BJ (cell line): ENCODE data around the gene WDR7. TPM values are rescaled to one million over a fixed set of nuclear protein-coding genes. Genes with fewer than 3 reads are reported as not detected.

Experiments used
- CTCF ChIA-PET: fragments of 350-600 bp; formaldehyde crosslinking; extraction: SDS; loops from one replicate; lab custom pipeline; 2021; ENCODE audit warnings: antibody characterized with exemption, inconsistent platforms; lab: Yijun Ruan, JAX
- POLR2A ChIA-PET: fragments of 300-600 bp; sonication (Branson Sonifier 250); formaldehyde crosslinking; extraction: SDS; loops from one replicate; lab custom pipeline; 2021; ENCODE audit warnings: antibody characterized with exemption; lab: Charles Lee
- DNase-seq: peaks from one replicate; pipeline ENCODE4 v3.0.0-alpha.2; 2011; ENCODE audit warnings: low read depth
- H3K27me3 ChIP-seq: 2 replicates; pipeline ENCODE4 v1.6.0; 2011; ENCODE audit warnings: low read length; ENCODE audit not compliant: control insufficient read depth, insufficient read depth
- H3K36me3 ChIP-seq: 2 replicates; pipeline ENCODE4 v1.5.1; 2011; ENCODE audit warnings: low read length; ENCODE audit not compliant: control insufficient read depth, insufficient read depth
- H3K4me3 ChIP-seq: 2 replicates; pipeline ENCODE4 v1.5.1; 2011; ENCODE audit warnings: low read depth, mild to moderate bottlenecking, control low read depth, low read length
- CTCF ChIP-seq: IDR thresholded peaks from 2 replicates; pipeline ENCODE4 v1.5.1; 2011; ENCODE audit warnings: low read depth, mild to moderate bottlenecking, control low read depth, inconsistent platforms, low read length, moderate library complexity; ENCODE audit not compliant: insufficient read depth
- polyA plus RNA-seq: library from polyadenylated mRNA; depleted of rRNA; stranded (reverse); fragments of >200 nt; gene quantifications from 2 replicates; pipeline ENCODE4 v1.2.3, GENCODE V29; 2011

The WDR7 gene
- polyA plus RNA-seq, 1 experiment: 9.7 TPM

DNA sequence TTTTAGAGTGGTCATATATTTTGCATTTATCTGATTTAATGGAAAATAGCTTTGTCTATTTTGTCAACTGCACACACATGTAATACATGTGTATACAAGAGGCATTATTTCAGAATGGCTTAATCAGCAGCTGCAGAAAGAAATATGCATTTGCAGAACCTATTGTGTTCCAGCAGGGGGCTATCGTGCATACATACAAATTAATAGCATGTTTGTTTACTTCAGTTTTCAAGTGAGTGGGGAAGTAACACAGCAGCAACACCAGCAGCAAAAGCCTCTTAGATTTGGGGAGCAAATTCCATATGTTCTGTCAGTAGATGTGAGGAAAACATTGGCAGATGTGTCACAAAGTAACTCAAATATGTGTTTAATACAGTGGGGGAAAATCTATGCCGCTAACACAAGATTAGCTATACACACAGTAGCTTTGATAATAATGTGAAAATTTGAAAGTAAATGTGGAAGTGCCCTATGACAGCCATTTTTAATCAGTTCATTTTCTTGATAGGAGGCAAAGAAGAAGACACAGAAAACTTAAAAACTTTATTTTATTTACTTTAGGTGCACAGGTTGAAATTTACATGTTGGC lies 218.1 kb downstream of the WDR7 start:
- TF ChIP-seq CTCF: peak; percentile 80
- Histone ChIP-seq H3K4me3 (no peak overlapping the region), H3K27me3 (no peaks in the 10 kb centered on the region), H3K36me3 (no peaks in the 10 kb centered on the region)
- DNase-seq: peak; percentile 5
- ChIA-PET POLR2A (no interaction called here), CTCF (interaction anchor here (0.6 to 2.4 kb wide), 22 partner anchors 10 to 696 kb away, joined by 3 to 17 read pairs (median 4); no protein-coding TSS in a partner anchor)

DNA sequence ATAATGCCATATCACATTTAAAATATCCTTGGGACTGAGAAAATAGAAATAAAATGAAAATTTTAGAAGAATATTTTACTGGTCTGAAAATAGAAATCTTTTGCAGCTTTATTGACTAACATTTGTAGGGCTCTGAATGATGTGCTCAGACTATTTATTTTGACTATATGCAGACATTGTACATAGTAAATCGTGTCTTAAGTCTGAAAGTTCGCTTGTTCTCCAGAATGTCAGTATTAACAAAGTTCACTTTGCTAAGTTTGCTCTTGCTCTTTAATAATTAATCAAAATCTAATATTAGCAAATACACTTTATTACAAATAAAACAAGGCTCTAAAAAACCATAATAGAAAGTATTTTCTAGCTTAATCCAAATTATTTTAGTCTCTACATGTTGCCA lies 219.8 kb downstream of the WDR7 start:
- H3K4me3 ChIP-seq: no peak overlapping the region
- DNase-seq: no peak
- no peaks in the 10 kb centered on the region for H3K36me3 ChIP-seq
- ChIA-PET CTCF (no interaction called here), POLR2A (no interaction called here)
- H3K27me3 ChIP-seq: no peaks in the 10 kb centered on the region
- no peak for TF ChIP-seq CTCF

- Histone ChIP-seq H3K27me3 (no peaks in the 10 kb centered on the region), H3K4me3 (no peak overlapping the region), H3K36me3 (no peaks in the 10 kb centered on the region)
- ChIA-PET POLR2A (no interaction called here), CTCF (no interaction called here)
- no peak for DNase-seq
- TF ChIP-seq CTCF: no peak
These were observed 221.0 kb downstream of the WDR7 start for GRCh38 chr18:56872140-56872539.

DNA sequence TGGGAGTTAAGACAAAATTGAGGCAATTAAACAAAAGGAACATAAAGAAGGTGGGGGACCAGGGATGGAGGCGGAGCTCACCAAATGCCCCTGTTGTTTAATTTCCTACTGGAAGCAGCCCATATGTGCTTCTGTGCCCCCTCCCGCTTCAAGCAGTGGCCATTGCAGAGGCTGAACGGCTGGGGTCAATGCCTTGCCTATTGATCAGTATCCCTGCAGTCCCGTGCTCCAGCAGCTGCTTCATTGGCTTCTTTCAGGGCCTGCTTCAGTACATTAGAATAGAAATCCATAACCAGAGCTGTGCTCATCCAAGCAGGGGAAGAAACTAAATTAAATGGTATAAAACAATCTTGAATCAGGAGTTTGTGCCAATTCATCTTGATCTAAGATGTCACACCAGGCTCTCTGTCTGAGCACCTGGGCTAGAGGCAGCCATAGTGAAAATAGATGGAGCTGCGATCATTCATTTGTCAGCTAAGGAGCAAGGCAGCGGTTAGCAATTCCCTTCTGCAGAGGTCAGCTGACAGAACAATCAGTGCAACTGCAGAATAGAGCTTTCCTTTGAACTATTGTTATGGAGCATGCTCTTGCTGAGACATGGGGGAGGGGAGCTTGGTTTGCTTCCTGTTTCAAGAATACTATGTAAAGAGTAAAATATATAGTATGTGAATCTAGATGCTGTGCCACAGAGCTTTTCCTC lies 222.4 kb downstream of the WDR7 start:
- no peaks in the 10 kb centered on the region for H3K36me3 ChIP-seq
- no peak overlapping the region for H3K4me3 ChIP-seq
- CTCF ChIA-PET: interaction anchor here (0.7 kb wide), 1 partner anchor 154 kb away, joined by 3 read pairs; no protein-coding TSS in a partner anchor
- no peak for TF ChIP-seq CTCF
- no peaks in the 10 kb centered on the region for H3K27me3 ChIP-seq
- POLR2A ChIA-PET: no interaction called here
- DNase-seq: no peak

DNA sequence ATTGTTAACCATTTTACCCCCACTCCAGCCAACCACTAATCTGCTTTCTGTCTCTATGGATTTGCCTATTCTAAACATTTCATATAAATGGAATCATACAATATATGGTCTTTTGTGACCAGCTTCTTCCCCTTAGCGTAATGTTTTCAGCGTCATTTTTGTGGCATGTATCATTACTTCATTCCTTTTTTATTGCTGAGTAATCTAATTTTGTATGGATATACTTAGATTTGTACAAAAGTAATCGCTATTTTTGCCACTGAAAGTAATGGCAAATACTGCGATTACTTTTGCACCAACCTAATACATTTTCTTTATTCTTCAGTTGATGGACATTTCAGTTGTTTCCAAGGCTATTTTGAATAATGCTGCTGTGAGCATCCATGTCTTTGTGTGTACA lies 227.6 kb downstream of the WDR7 start:
- Histone ChIP-seq H3K36me3 (no peaks in the 10 kb centered on the region), H3K4me3 (no peak overlapping the region), H3K27me3 (no peaks in the 10 kb centered on the region)
- CTCF ChIA-PET: interaction anchor here (3.0 kb wide), 1 partner anchor 9 kb away, joined by 17 read pairs; no protein-coding TSS in a partner anchor
- POLR2A ChIA-PET: no interaction called here
- no peak for TF ChIP-seq CTCF
- DNase-seq: no peak
